Breast epithelium (tissue), 4 donors: ENCODE results near the gene CXXC5. TPM values are rescaled to one million over a fixed set of nuclear protein-coding genes. Genes with fewer than 3 reads are reported as not detected.

Source experiments
- DNase-seq, 2 donors: peaks; one replicate each; pipeline ENCODE4 v3.0.0-alpha.2; 2019; ENCODE audit warnings: low spot score in 2 of 2
- H3K27ac ChIP-seq, 2 donors: fragments of 200-600 bp; sonication (generic) in 1 of 2; one replicate each; pipeline ENCODE4 v1.5.1; 2016 to 2019; ENCODE audit warnings: mild to moderate bottlenecking in 1 of 2
- H3K27me3 ChIP-seq, 2 donors: fragments of 200-600 bp; sonication (generic) in 1 of 2; one replicate each; pipeline versions ENCODE4 v1.5.1 to v1.6.0; 2017 to 2019; ENCODE audit warnings: control low read depth in 1 of 2, mild to moderate bottlenecking in 1 of 2
- H3K36me3 ChIP-seq: fragments of 200-600 bp; one replicate; pipeline ENCODE4 v1.5.1; 2019
- H3K4me1 ChIP-seq, 2 donors: fragments of 200-600 bp; sonication (generic); one replicate each; pipeline ENCODE4 v1.5.1; 2016 to 2019; ENCODE audit warnings: control low read depth in 1 of 2
- H3K4me3 ChIP-seq, 3 donors: fragments of 200-600 bp; sonication (generic); 1 replicate in 2 of 3; 2 replicates in 1 of 3; pipeline ENCODE4 v1.5.1; 2016 to 2019; ENCODE audit warnings: mild to moderate bottlenecking in 3 of 3, moderate library complexity in 2 of 3
- H3K9me3 ChIP-seq, 2 donors: fragments of 200-600 bp; sonication (generic) in 1 of 2; one replicate each; pipeline ENCODE4 v1.5.1; 2016 to 2019; ENCODE audit warnings: control low read depth in 1 of 2
- POLR2A ChIP-seq: fragments of 450-650 bp; IDR thresholded peaks from one replicate; pipeline ENCODE4 v1.6.1; 2016; ENCODE audit warnings: antibody characterized with exemption, mild to moderate bottlenecking, moderate library complexity
- POLR2AphosphoS5 ChIP-seq, 3 donors: sonication (generic); formaldehyde crosslinking; IDR thresholded peaks; one replicate each; pipeline ENCODE4 v1.6.1; 2017; ENCODE audit warnings: antibody characterized with exemption in 3 of 3
- intact Hi-C: fragments of 100-400 bp; cut with DNase I; formaldehyde crosslinking; loops from one replicate; pipeline ENCODE4 v1.15.1; 2023; ENCODE audit warnings: low total_unique reads
- total RNA-seq, 3 donors: library from RNA; depleted of rRNA; stranded (reverse); fragments of >200 nt; gene quantifications; one replicate each; pipeline ENCODE4 v1.1.0, GENCODE V29; 2016
- TF ChIP-seq, protein P1 (sequence below), 3 donors: fragments of 450-650 bp; IDR thresholded peaks; one replicate each; pipeline ENCODE4 v1.5.1; 2016 to 2017; ENCODE audit warnings: antibody characterized with exemption in 3 of 3, mild to moderate bottlenecking in 3 of 3, moderate library complexity in 3 of 3

The CXXC5 gene
- total RNA-seq, 3 donors from 2014 or later = 33.9 to 66.9 (median 38.3) TPM

DNA sequence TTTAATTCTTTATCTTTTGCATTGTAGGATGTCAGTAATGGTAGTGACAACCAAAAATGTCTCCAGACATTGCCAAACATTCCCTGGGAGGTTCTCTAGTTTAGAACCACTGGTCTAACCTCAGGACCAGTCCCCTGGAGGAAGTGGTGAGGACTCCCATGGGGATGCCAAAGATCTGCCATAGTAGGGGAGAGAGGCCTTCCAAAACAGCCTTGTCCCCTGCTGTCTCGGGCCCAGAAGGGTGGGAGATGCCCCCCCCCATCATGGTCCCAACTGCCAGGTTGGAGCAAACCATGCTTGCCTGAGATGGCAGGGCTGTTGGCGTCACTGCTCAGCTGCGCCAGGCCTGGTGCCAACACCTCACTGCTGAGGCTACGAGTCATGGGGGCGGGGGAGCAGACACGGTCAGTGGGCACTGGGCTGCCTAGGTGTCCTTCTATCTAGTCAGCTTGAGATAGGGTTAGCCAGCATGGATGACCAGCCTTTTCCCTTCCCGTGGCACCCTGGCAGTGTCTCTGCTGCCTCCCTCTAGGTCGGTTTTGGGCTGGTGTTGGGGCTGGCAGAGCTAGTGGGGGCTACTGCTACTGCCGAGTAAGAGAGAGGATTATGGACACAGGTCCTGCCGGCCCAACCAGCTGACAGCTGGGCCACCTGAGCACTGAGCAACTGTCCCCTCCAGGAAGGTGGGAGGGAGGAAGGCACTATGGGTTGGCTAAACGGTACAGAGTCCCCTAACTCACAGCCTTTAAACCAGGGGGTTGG, 8.3 kb upstream of the CXXC5 start:
- Histone ChIP-seq H3K27ac (peak overlapping the region; percentile 91 to 95), H3K4me3 (no peak overlapping the region), H3K36me3 (no peaks in the 10 kb centered on the region), H3K27me3 (no peaks in the 10 kb centered on the region), H3K9me3 (no peaks in the 10 kb centered on the region), H3K4me1 (peaks cover 5 to 35% of the 10 kb centered on the region in 2 donors)
- intact Hi-C loops = loop anchor here (10.0 kb wide), 1 partner anchor 55 kb away; no protein-coding TSS in a partner anchor
- TF ChIP-seq POLR2AphosphoS5 (IDR thresholded peaks at IDR 0.05) (no peak), POLR2A (no peak)
- TF ChIP-seq, protein P1, sequence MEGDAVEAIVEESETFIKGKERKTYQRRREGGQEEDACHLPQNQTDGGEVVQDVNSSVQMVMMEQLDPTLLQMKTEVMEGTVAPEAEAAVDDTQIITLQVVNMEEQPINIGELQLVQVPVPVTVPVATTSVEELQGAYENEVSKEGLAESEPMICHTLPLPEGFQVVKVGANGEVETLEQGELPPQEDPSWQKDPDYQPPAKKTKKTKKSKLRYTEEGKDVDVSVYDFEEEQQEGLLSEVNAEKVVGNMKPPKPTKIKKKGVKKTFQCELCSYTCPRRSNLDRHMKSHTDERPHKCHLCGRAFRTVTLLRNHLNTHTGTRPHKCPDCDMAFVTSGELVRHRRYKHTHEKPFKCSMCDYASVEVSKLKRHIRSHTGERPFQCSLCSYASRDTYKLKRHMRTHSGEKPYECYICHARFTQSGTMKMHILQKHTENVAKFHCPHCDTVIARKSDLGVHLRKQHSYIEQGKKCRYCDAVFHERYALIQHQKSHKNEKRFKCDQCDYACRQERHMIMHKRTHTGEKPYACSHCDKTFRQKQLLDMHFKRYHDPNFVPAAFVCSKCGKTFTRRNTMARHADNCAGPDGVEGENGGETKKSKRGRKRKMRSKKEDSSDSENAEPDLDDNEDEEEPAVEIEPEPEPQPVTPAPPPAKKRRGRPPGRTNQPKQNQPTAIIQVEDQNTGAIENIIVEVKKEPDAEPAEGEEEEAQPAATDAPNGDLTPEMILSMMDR (IDR thresholded peaks at IDR 0.05) = no peak
- DNase-seq = no peak

DNA sequence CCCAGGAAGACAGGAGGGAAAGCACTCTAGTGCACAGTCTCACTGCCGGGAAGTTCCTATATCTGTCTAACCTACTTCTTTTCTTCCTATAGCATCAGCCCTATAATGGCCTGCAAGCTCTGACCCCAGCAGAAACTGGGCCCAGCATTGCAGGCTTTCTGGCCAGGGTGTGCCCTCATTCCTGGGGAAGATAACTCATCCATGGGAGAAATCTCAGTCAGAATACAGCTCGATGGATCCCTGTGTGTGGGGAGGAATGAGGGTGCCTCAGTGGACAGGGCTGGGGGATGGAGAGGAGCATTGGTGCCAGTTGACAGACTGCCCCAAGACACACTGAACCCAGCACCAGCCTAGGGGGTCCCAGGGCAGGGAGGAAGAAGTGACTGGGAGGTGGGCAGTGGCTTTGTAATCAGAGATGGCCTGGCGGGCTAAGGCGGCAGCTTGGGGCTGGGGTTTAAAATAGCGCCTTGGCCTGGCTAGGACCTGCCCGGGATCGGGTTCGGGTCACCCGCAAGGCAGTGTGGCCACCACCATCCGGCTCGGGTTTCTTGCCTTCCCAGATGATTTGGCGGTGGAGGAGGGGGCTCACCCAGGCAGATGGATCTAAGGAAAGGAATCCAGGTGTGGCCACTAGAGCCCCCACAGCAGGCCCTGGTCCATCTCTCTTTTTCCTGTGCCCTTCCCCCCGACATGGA, 7.6 kb upstream of the CXXC5 start:
- TF ChIP-seq POLR2A = no peak
- TF ChIP-seq, protein P1 (IDR thresholded peaks at IDR 0.05) = no peak
- TF ChIP-seq POLR2AphosphoS5 (IDR thresholded peaks at IDR 0.05) = no peak
- DNase-seq = no peak
- intact Hi-C loops = loop anchor here (10.0 kb wide), 1 partner anchor 54 kb away; no protein-coding TSS in a partner anchor
- H3K27ac ChIP-seq = no peak overlapping the region
- no peaks in the 10 kb centered on the region for H3K27me3 ChIP-seq
- no peaks in the 10 kb centered on the region for H3K36me3 ChIP-seq
- H3K4me1 ChIP-seq = peaks cover 5 to 35% of the 10 kb centered on the region in 2 donors
- H3K4me3 ChIP-seq = no peak overlapping the region
- no peaks in the 10 kb centered on the region for H3K9me3 ChIP-seq

DNA sequence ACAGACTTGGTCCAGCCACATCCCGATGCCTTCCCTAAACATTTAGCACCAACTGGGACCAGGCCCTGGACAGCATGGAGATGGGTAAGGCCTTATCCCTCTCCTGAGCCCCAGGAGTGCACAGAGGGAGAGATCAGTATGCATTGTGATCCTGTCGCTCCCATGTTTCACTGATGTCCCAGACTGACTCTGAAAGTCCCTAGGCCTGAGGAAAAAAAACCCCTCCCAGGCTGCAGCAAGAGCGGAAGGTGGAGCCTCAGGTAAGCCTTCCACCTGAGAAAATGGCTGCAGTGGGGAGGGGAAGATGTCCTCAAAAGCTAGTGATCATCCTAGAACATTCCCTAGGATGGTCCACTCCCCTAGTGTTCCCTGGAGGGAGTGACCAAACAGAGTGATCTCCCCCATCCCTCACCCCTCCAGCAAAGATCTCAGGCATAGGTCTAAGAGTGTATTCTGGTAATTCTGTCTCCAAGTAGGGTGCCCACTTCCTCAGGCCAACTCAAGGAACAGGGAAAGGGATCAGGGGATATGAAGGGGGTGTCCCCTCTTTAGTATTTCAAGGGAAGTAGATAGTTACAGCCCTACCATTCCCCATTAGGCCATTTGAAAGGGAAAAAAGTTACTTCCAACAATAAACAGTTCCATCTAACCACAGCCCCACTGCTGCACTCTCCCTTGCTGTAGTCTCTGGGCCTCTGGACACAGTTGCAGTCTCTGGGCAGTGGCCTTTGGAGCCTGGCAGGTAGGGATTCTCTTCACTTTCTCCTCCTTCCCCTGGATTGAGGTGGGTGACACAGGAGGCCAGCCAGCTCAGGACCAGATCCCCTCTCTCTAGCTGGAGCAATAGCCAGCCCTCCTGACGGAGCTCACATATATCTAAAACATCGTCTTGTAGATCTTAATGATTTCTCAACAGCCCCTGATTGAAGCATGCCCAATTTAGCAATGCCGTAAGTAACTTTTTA, 6.8 kb upstream of the CXXC5 start:
- TF ChIP-seq POLR2AphosphoS5 (IDR thresholded peaks at IDR 0.05) = no peak
- no peak for TF ChIP-seq POLR2A
- TF ChIP-seq, protein P1 (IDR thresholded peaks at IDR 0.05) = no peak
- H3K27me3 ChIP-seq = no peaks in the 10 kb centered on the region
- intact Hi-C loops = loop anchor here (10.0 kb wide), 1 partner anchor 53 kb away; no protein-coding TSS in a partner anchor
- peak overlapping the region; percentile 27 to 66 for H3K27ac ChIP-seq
- H3K36me3 ChIP-seq = no peaks in the 10 kb centered on the region
- no peak overlapping the region for H3K4me3 ChIP-seq
- DNase-seq = peak in 1 of 2 donors; percentile 11
- no peaks in the 10 kb centered on the region for H3K9me3 ChIP-seq
- H3K4me1 ChIP-seq = peaks cover 5 to 29% of the 10 kb centered on the region in 2 donors

DNA sequence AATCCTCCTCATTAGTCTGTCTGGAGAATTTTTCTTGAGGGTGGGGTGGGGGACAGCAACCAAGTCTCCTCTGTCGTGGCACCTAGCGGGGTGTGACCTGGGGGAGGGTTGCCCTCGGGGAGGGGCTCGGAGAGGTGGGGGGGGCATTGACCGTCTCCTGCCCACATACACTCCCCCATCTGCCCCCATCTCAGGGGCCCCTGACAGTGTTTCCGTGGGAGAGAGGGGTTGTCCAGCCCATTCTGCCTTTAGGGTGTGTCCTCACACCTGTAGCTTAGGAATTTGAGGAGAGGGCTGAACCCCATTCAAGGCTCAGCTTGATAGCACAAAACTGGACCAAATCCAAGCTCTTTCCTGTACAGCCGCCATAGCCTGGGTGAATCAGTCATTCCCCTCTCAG, 5.9 kb upstream of the CXXC5 start:
- TF ChIP-seq POLR2AphosphoS5 (IDR thresholded peaks at IDR 0.05) (no peak), POLR2A (no peak)
- TF ChIP-seq, protein P1 (IDR thresholded peaks at IDR 0.05) = no peak
- Histone ChIP-seq H3K4me3 (no peak overlapping the region), H3K36me3 (no peaks in the 10 kb centered on the region), H3K27me3 (no peaks in the 10 kb centered on the region), H3K9me3 (no peaks in the 10 kb centered on the region), H3K27ac (peak overlapping the region; percentile 52 to 66), H3K4me1 (peaks cover 5 to 26% of the 10 kb centered on the region in 2 donors)
- intact Hi-C loops = loop anchor here (10.0 kb wide), 1 partner anchor 53 kb away; no protein-coding TSS in a partner anchor
- DNase-seq = peak in 1 of 2 donors; percentile 12
